Measurements from ENCODE around the gene DUOX2. TPM values are rescaled to one million over a fixed set of nuclear protein-coding genes. Genes with fewer than 3 reads are reported as not detected.
"Not testable (repeated sequence)": the region's sequence is repeated elsewhere in the genome, so short reads cannot be mapped to it uniquely, and the experiment has no call there.

The DUOX2 gene
- total and polyA plus RNA-seq, 4 donors, result 0.03 to 2.6 (median 0.39) TPM

- ATAC-seq (ENCODE audit: low FRiP score) (no peak), DNase-seq (no peak)
- H3K27me3 ChIP-seq (ENCODE audit: control insufficient read depth in 1 of 2, insufficient read depth in 2 of 2, low read length in 1 of 2), result no peaks in the 10 kb centered on the region
- H3K36me3 ChIP-seq (ENCODE audit: control insufficient read depth in 1 of 2, insufficient read depth in 2 of 2, low read length in 1 of 2), result no peaks in the 10 kb centered on the region
- no peak overlapping the region for H3K4me3 ChIP-seq (ENCODE audit: low read length in 2 of 2)
- H3K27ac ChIP-seq (ENCODE audit: low read depth in 1 of 2, low read length in 2 of 2), result no peak overlapping the region
- intact Hi-C loops (cut with DNase I), result no loop called here
- H3K4me1 ChIP-seq (ENCODE audit: control insufficient read depth in 1 of 2, insufficient read depth in 2 of 2, low read length in 2 of 2), result no peaks in the 10 kb centered on the region
- 69 to 79% methylated on average over 3 of the region's 3 CpGs for WGBS, 2 donors
- H3K9me3 ChIP-seq (ENCODE audit: control insufficient read depth, low read length), result no peaks in the 10 kb centered on the region
Measured at GRCh38 chr15:45089712-45090373, 24.1 kb downstream of the DUOX2 start.

- H3K4me1 ChIP-seq (ENCODE audit: control insufficient read depth in 1 of 2, insufficient read depth in 2 of 2, low read length in 2 of 2), result no peaks in the 10 kb centered on the region
- no peaks in the 10 kb centered on the region for H3K27me3 ChIP-seq (ENCODE audit: control insufficient read depth in 1 of 2, insufficient read depth in 2 of 2, low read length in 1 of 2)
- intact Hi-C loops (cut with DNase I), result no loop called here
- H3K9me3 ChIP-seq (ENCODE audit: control insufficient read depth, low read length), result no peaks in the 10 kb centered on the region
- ATAC-seq (ENCODE audit: low FRiP score) (no peak), DNase-seq (no peak)
- H3K27ac ChIP-seq (ENCODE audit: low read depth in 1 of 2, low read length in 2 of 2), result no peak overlapping the region
- no peak overlapping the region for H3K4me3 ChIP-seq (ENCODE audit: low read length in 2 of 2)
- H3K36me3 ChIP-seq (ENCODE audit: control insufficient read depth in 1 of 2, insufficient read depth in 2 of 2, low read length in 1 of 2), result no peaks in the 10 kb centered on the region
- WGBS, 2 donors, result 86 to 87% methylated on average over 10 of the region's 10 CpGs
Measured at GRCh38 chr15:45088801-45089711, 24.9 kb downstream of the DUOX2 start.

- Histone ChIP-seq H3K36me3 (ENCODE audit: control insufficient read depth in 1 of 2, insufficient read depth in 2 of 2, low read length in 1 of 2) (no peaks in the 10 kb centered on the region), H3K4me1 (ENCODE audit: control insufficient read depth in 1 of 2, insufficient read depth in 2 of 2, low read length in 2 of 2) (no peaks in the 10 kb centered on the region), H3K9me3 (ENCODE audit: control insufficient read depth, low read length) (no peaks in the 10 kb centered on the region), H3K27me3 (ENCODE audit: control insufficient read depth in 1 of 2, insufficient read depth in 2 of 2, low read length in 1 of 2) (no peaks in the 10 kb centered on the region), H3K27ac (ENCODE audit: low read depth in 1 of 2, low read length in 2 of 2) (no peak overlapping the region), H3K4me3 (ENCODE audit: low read length in 2 of 2) (no peak overlapping the region)
- no peak for ATAC-seq (ENCODE audit: low FRiP score)
- no peak for DNase-seq
- 61 to 73% methylated on average over 1 of the region's 1 CpG for WGBS, 2 donors
- intact Hi-C loops (cut with DNase I), result no loop called here
Measured at GRCh38 chr15:45087513-45087912, 26.5 kb downstream of the DUOX2 start.

- H3K36me3 ChIP-seq (ENCODE audit: control insufficient read depth in 1 of 2, insufficient read depth in 2 of 2, low read length in 1 of 2), result no peaks in the 10 kb centered on the region
- no peak overlapping the region for H3K4me3 ChIP-seq (ENCODE audit: low read length in 2 of 2)
- no peak overlapping the region for H3K27ac ChIP-seq (ENCODE audit: low read depth in 1 of 2, low read length in 2 of 2)
- no peaks in the 10 kb centered on the region for H3K4me1 ChIP-seq (ENCODE audit: control insufficient read depth in 1 of 2, insufficient read depth in 2 of 2, low read length in 2 of 2)
- intact Hi-C loops (cut with DNase I), result no loop called here
- no peaks in the 10 kb centered on the region for H3K9me3 ChIP-seq (ENCODE audit: control insufficient read depth, low read length)
- DNase-seq, result no peak
- H3K27me3 ChIP-seq (ENCODE audit: control insufficient read depth in 1 of 2, insufficient read depth in 2 of 2, low read length in 1 of 2), result no peaks in the 10 kb centered on the region
- 63 to 64% methylated on average over 3 of the region's 3 CpGs for WGBS, 2 donors
- ATAC-seq (ENCODE audit: low FRiP score), result no peak
Measured at GRCh38 chr15:45084163-45084562, 29.8 kb downstream of the DUOX2 start.

- H3K27me3 ChIP-seq (ENCODE audit: control insufficient read depth in 1 of 2, insufficient read depth in 2 of 2, low read length in 1 of 2), result no peaks in the 10 kb centered on the region
- H3K27ac ChIP-seq (ENCODE audit: low read depth in 1 of 2, low read length in 2 of 2), result no peak overlapping the region
- intact Hi-C loops (cut with DNase I), result no loop called here
- no peak for ATAC-seq (ENCODE audit: low FRiP score)
- H3K4me1 ChIP-seq (ENCODE audit: control insufficient read depth in 1 of 2, insufficient read depth in 2 of 2, low read length in 2 of 2), result no peaks in the 10 kb centered on the region
- DNase-seq, result no peak
- no peaks in the 10 kb centered on the region for H3K36me3 ChIP-seq (ENCODE audit: control insufficient read depth in 1 of 2, insufficient read depth in 2 of 2, low read length in 1 of 2)
- H3K9me3 ChIP-seq (ENCODE audit: control insufficient read depth, low read length), result no peaks in the 10 kb centered on the region
- H3K4me3 ChIP-seq (ENCODE audit: low read length in 2 of 2), result no peak overlapping the region
Measured at GRCh38 chr15:45083223-45083622, 30.7 kb downstream of the DUOX2 start.

GRCh38 chr15:45082412-45082811 lies 31.6 kb downstream of the DUOX2 start:
- H3K27me3 ChIP-seq (ENCODE audit: control insufficient read depth in 1 of 2, insufficient read depth in 2 of 2, low read length in 1 of 2); H3K27ac ChIP-seq (ENCODE audit: low read depth in 1 of 2, low read length in 2 of 2); H3K4me3 ChIP-seq (ENCODE audit: low read length in 2 of 2); H3K9me3 ChIP-seq (ENCODE audit: control insufficient read depth, low read length); DNase-seq; H3K36me3 ChIP-seq (ENCODE audit: control insufficient read depth in 1 of 2, insufficient read depth in 2 of 2, low read length in 1 of 2); ATAC-seq (ENCODE audit: low FRiP score); intact Hi-C loops (cut with DNase I); H3K4me1 ChIP-seq (ENCODE audit: control insufficient read depth in 1 of 2, insufficient read depth in 2 of 2, low read length in 2 of 2): not testable (repeated sequence)
- 81 to 84% methylated on average over 9 to 10 of the region's 10 CpGs for WGBS, 2 donors

- H3K27me3 ChIP-seq (ENCODE audit: control insufficient read depth in 1 of 2, insufficient read depth in 2 of 2, low read length in 1 of 2); DNase-seq; H3K9me3 ChIP-seq (ENCODE audit: control insufficient read depth, low read length); intact Hi-C loops (cut with DNase I); ATAC-seq (ENCODE audit: low FRiP score); H3K36me3 ChIP-seq (ENCODE audit: control insufficient read depth in 1 of 2, insufficient read depth in 2 of 2, low read length in 1 of 2); H3K4me1 ChIP-seq (ENCODE audit: control insufficient read depth in 1 of 2, insufficient read depth in 2 of 2, low read length in 2 of 2); H3K27ac ChIP-seq (ENCODE audit: low read depth in 1 of 2, low read length in 2 of 2); H3K4me3 ChIP-seq (ENCODE audit: low read length in 2 of 2): not testable (repeated sequence)
- 91 to 92% methylated on average over 2 of the region's 3 CpGs for WGBS, 2 donors
Measured at GRCh38 chr15:45080593-45080992, 33.4 kb downstream of the DUOX2 start.

GRCh38 chr15:45079628-45080246 lies 34.2 kb downstream of the DUOX2 start:
- not testable (repeated sequence) for ATAC-seq (ENCODE audit: low FRiP score)
- 73 to 80% methylated on average over 5 of the region's 5 CpGs for WGBS, 2 donors

More at GRCh38 chr15:45079628-45080246, 34.2 kb downstream of the DUOX2 start:
- DNase-seq; intact Hi-C loops (cut with DNase I); H3K27me3 ChIP-seq (ENCODE audit: control insufficient read depth in 1 of 2, insufficient read depth in 2 of 2, low read length in 1 of 2); H3K4me3 ChIP-seq (ENCODE audit: low read length in 2 of 2); H3K9me3 ChIP-seq (ENCODE audit: control insufficient read depth, low read length); H3K27ac ChIP-seq (ENCODE audit: low read depth in 1 of 2, low read length in 2 of 2); H3K36me3 ChIP-seq (ENCODE audit: control insufficient read depth in 1 of 2, insufficient read depth in 2 of 2, low read length in 1 of 2); H3K4me1 ChIP-seq (ENCODE audit: control insufficient read depth in 1 of 2, insufficient read depth in 2 of 2, low read length in 2 of 2): not testable (repeated sequence)

Data from aorta (tissue), 5 donors.